ENCODE data around the gene ELAC1. TPM values are rescaled to one million over a fixed set of nuclear protein-coding genes. Genes with fewer than 3 reads are reported as not detected.

Gene ELAC1
- total RNA-seq, 1 experiment from 2014 or later = 4.0 TPM

DNA sequence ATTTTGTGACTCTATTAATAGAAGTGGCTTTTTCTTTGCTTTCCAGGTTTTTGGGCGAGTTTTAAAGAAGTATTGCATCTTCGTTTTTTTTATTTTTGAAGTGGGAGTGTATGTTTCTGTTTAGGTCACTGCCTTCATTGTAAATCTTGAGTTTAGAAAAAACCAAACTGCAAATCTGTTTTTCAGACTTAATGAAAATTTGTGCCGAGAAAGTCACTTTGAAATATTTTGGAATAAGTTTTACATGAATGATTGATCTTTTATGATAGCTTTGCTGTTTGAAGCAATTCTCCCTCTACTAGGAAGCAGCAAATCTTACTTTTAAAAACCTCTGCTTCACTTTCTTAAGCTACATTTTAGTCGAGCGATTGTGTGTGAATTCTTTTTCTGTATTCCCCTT is 64.4 kb downstream of the ELAC1 start (continued):
- TF ChIP-seq, protein P1, sequence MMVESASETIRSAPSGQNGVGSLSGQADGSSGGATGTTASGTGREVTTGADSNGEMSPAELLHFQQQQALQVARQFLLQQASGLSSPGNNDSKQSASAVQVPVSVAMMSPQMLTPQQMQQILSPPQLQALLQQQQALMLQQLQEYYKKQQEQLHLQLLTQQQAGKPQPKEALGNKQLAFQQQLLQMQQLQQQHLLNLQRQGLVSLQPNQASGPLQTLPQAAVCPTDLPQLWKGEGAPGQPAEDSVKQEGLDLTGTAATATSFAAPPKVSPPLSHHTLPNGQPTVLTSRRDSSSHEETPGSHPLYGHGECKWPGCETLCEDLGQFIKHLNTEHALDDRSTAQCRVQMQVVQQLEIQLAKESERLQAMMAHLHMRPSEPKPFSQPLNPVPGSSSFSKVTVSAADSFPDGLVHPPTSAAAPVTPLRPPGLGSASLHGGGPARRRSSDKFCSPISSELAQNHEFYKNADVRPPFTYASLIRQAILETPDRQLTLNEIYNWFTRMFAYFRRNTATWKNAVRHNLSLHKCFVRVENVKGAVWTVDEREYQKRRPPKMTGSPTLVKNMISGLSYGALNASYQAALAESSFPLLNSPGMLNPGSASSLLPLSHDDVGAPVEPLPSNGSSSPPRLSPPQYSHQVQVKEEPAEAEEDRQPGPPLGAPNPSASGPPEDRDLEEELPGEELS (CRISPR knock-in tag; IDR thresholded peaks at IDR 0.05) = no peak
- no peak for TF ChIP-seq E2F5 (CRISPR knock-in tag; IDR thresholded peaks at IDR 0.05)
- TF ChIP-seq IRF1 (CRISPR knock-in tag; IDR thresholded peaks at IDR 0.05) = no peak
- TF ChIP-seq ZNF232 (CRISPR knock-in tag; IDR thresholded peaks at IDR 0.05) = no peak
- no peak for TF ChIP-seq SOX15 (CRISPR knock-in tag; IDR thresholded peaks at IDR 0.05)
- TF ChIP-seq TEAD1 (CRISPR knock-in tag; IDR thresholded peaks at IDR 0.05) = no peak
- no peak for TF ChIP-seq FOXJ3 (CRISPR knock-in tag; IDR thresholded peaks at IDR 0.05; ENCODE audit: borderline replicate concordance)
- TF ChIP-seq HMGA2 (CRISPR knock-in tag; IDR thresholded peaks at IDR 0.05) = no peak
- TF ChIP-seq ATF1 (CRISPR knock-in tag; IDR thresholded peaks at IDR 0.05) = no peak
- TF ChIP-seq NFATC4 (CRISPR knock-in tag; IDR thresholded peaks at IDR 0.05) = no peak
- TF ChIP-seq ZNF396 (CRISPR knock-in tag; IDR thresholded peaks at IDR 0.05; ENCODE audit: borderline replicate concordance) = no peak
- TF ChIP-seq EMX1 (CRISPR knock-in tag; IDR thresholded peaks at IDR 0.05) = no peak

- ATAC-seq (no peak), DNase-seq (ENCODE audit: low spot score) (no peak)
- CTCF ChIA-PET = interaction anchor here (2.5 kb wide), 1 partner anchor 14 kb away, joined by 6 read pairs; no protein-coding TSS in a partner anchor
- POLR2A ChIA-PET = no interaction called here
- H3K27ac Mint-ChIP-seq = peak overlapping the region; percentile 93; the same call in 1 of the 2 replicates
- peaks cover 16% of the 10 kb centered on the region for H3K36me3 Mint-ChIP-seq
- H3K4me1 Mint-ChIP-seq = peaks cover 79% of the 10 kb centered on the region
- no peaks in the 10 kb centered on the region for H3K27me3 Mint-ChIP-seq (ENCODE audit: low read depth)
- H3K9me3 Mint-ChIP-seq = peaks cover 7% of the 10 kb centered on the region
- no peak overlapping the region for H3K4me3 Mint-ChIP-seq
- TF ChIP-seq FOXJ3 (CRISPR knock-in tag; IDR thresholded peaks at IDR 0.05; ENCODE audit: borderline replicate concordance) = no peak
- TF ChIP-seq ATF3 (CRISPR knock-in tag; conservative IDR thresholded peaks at IDR 0.05) = no peak
- no peak for TF ChIP-seq ZNF425 (CRISPR knock-in tag; conservative IDR thresholded peaks at IDR 0.05)
- no peak for TF ChIP-seq USF1 (CRISPR knock-in tag; IDR thresholded peaks at IDR 0.05)
- TF ChIP-seq, protein P2, sequence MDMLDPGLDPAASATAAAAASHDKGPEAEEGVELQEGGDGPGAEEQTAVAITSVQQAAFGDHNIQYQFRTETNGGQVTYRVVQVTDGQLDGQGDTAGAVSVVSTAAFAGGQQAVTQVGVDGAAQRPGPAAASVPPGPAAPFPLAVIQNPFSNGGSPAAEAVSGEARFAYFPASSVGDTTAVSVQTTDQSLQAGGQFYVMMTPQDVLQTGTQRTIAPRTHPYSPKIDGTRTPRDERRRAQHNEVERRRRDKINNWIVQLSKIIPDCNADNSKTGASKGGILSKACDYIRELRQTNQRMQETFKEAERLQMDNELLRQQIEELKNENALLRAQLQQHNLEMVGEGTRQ (CRISPR knock-in tag; IDR thresholded peaks at IDR 0.05) = no peak
- no peak for TF ChIP-seq CTCF (IDR thresholded peaks at IDR 0.05)
- no peak for TF ChIP-seq STAT6 (CRISPR knock-in tag; conservative IDR thresholded peaks at IDR 0.05; ENCODE audit: low read depth)
- TF ChIP-seq GTF2I (CRISPR knock-in tag; conservative IDR thresholded peaks at IDR 0.05) = no peak
- no peak for TF ChIP-seq MYBL2 (CRISPR knock-in tag; IDR thresholded peaks at IDR 0.05)
- no peak for TF ChIP-seq TEAD4 (CRISPR knock-in tag; IDR thresholded peaks at IDR 0.05)
- no peak for TF ChIP-seq SMAD4 (CRISPR knock-in tag; IDR thresholded peaks at IDR 0.05)
- TF ChIP-seq ESRRA (CRISPR knock-in tag; IDR thresholded peaks at IDR 0.05; ENCODE audit: borderline replicate concordance) = no peak
- TF ChIP-seq RELA (CRISPR knock-in tag; IDR thresholded peaks at IDR 0.05; ENCODE audit: borderline replicate concordance) = no peak
- TF ChIP-seq RORB (CRISPR knock-in tag; IDR thresholded peaks at IDR 0.05) = no peak
- TF ChIP-seq EMX1 (CRISPR knock-in tag; IDR thresholded peaks at IDR 0.05) = no peak
Observed at GRCh38 chr18:51037230-51037629, 69.4 kb downstream of the ELAC1 start.
